NCI-H1417 treated with DMSO at 0.1 percent for 48 hours (cell line): ENCODE results near the gene UNC50.
"Not testable (repeated sequence)": the region's sequence is repeated elsewhere in the genome, so short reads cannot be mapped to it uniquely, and the experiment has no call there.

ENCODE experiments used
- DNase-seq: peaks from one replicate; lab custom pipeline; 2025; lab: John Stamatoyannopoulos, UW

The UNC50 gene

GRCh38 chr2:98608962-98609604 lies 694 bp downstream of the UNC50 start:
- DNase-seq: no peak

GRCh38 chr2:98614024-98614739 lies 5.8 kb downstream of the UNC50 start:
- no peak for DNase-seq

- DNase-seq: no peak
These were observed 7.1 kb downstream of the UNC50 start for GRCh38 chr2:98615481-98615880.

- no peak for DNase-seq
These were observed 8.8 kb downstream of the UNC50 start for GRCh38 chr2:98617149-98617548.

- DNase-seq: no peak
These were observed 15.3 kb downstream of the UNC50 start for GRCh38 chr2:98623657-98624056.

DNA sequence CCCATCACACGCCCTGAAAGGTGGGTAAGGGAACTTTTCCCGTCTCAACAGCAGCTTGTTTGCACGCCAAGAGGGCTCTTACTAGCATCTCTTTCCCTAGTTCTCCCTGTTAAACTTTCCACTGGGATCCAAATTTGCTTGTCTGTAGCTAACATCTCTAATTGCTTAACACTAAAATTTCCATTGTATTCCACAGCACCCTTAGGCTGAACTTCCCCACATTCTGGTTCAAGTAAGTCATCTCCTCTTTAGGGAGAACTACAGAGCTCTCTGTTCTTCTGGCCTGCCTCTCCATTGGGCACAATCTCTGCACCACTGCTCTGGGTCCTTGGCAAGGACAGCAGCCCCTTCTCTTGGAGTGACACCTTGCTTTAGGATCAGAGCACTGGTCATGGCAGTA lies 24.0 kb downstream of the UNC50 start:
- no peak for DNase-seq

GRCh38 chr2:98634406-98635092 lies 26.2 kb downstream of the UNC50 start:
- no peak for DNase-seq

GRCh38 chr2:98637401-98638147 lies 29.2 kb downstream of the UNC50 start:
- no peak for DNase-seq

GRCh38 chr2:98643496-98644100 lies 35.2 kb downstream of the UNC50 start:
- DNase-seq: no peak

DNA sequence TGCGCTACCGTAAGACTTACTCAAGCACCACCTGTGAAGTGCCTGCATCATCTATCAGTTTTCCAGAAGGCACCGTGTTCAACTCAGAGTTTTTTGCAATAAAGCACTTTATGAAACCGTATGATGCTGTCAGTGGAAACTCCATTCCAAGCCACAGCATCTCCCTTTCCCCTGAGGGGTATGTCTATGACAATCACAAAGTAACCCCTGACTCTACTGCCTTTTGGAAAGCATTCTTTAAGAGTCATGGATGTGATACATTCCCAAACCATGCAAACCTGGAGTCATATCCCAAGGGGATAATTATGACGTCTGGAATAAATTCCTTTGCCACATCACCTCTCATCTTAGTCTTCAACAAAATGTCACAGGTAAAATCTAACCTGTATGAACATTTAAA lies 39.2 kb downstream of the UNC50 start:
- no peak for DNase-seq

DNA sequence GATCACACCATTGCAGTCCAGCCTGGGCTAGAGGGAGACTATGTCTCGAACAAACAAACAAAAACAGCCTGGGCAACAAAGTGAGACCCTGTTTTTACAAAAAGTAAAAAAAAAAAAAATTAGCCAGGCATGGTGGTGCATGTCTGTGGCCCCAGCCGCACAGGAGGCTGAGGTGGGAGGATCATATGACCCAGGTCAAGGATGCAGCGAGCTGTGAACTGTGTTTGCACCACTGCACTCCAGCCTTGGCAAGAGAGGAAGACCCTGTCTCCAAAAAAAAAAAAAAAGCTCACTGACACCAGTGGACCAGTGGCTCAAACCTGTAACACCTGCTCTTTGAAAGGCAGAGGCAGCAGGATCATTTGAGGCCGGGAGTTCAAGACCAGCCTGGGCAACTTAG lies 40.1 kb downstream of the UNC50 start:
- no peak for DNase-seq

DNA sequence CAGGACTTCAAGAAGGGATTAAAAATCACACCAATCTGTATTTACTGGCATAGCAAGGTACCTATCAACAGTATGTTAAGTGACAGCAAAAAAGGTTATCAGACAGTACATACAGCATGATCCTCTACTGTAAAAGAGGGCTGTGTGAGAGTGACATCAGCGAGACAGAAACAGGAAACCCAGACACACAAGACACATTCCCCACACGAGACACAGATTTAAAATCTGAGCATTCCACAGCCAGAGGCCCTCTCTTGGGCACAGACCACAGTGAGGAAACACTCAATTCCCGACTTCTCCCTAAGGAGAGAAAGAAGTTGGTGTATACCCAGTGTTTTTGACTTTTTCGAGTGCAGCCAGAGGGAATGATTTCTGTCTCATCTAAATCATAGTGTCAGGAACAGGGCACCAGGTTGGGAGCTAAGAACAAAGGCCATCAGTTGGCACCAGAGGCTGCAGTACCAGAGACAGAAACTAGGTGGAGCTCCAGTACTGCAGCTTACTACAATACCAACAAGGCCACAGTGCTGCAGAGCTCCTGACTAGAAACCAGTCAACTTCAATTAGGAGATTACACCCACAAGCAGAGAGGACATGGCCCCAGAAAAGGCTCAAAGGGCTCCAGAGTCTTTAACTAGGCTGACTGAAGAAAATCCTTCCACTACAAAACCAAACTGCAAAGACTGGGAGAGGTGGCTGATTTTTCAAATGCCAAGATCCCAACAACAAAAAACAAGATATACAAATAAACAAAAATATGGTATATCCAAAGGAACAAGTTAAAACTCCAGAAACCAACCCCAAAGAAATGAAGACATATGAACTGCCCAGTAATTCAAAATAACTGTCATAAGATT lies 41.0 kb downstream of the UNC50 start:
- DNase-seq: peak; percentile 42

DNA sequence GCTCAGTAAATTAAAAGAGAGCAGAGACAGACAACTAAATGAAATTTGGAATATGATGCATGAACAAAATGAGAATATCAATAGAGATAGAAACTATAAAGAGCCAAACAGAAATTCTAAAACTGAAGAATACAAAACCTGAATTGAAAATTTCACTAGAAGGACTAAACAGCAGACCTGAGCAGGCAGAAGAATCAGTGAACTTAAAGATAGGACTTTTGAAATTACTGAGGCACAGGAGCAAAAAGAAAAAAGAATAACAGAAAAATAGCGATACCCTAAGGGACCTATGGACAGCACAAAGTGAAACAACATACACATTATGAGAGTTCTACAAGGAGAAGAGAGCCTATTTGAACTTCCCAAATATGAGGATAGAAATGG lies 41.6 kb downstream of the UNC50 start:
- no peak for DNase-seq

DNA sequence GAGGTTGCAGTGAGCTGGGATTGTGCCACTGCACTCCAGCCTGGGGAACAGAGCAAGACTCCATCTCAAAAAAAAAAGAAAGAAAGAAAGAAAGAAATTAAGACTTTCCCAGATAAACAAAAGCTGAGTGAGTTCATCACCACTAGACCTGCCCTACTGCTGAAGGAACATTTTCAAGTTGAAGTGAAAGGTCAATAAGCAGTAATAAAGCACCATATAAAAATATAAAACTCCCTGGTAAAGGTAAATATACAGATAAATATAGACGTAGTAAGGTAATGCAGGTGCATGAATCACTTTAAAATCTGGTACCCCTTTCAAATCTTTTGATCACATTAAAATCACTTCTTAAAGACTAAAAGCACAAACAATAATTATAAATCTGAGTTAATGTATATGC lies 42.6 kb downstream of the UNC50 start:
- no peak for DNase-seq

DNA sequence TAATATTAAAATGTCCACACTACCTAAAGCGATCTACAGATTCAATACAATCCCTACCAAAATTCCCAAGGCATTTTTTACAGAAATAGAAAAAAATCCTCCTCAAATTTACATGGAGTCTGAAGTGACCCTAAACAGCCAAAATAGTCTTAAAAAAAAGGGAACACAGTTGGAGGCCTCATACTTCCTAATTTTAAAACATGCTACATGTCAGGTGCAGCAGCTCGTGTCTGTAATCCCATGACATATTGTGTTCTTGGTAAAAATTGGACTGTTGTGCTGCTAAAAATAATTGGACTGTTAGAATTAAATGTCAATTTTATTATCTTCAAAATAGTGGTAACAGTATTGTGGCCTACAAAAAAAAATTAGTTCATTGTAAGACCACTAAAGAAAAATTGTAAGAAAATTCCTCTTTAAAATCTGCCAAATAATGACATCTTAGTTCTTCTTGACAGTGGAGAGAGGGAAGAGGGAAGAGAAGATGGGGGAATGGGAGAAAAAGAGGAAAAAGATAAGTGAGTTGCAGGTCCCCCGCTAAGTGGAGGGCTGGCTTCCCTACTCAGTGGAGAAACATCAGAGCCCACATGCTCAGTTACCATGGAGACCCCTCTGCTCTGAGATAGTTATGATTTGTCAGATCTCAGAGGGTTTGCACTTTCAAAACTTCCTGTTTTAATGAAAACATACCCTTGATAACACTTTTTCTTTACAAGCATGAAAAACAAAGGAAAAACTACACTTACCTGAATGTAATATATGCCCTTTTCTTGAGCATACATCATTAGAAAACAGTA lies 46.5 kb downstream of the UNC50 start:
- no peak for DNase-seq

DNA sequence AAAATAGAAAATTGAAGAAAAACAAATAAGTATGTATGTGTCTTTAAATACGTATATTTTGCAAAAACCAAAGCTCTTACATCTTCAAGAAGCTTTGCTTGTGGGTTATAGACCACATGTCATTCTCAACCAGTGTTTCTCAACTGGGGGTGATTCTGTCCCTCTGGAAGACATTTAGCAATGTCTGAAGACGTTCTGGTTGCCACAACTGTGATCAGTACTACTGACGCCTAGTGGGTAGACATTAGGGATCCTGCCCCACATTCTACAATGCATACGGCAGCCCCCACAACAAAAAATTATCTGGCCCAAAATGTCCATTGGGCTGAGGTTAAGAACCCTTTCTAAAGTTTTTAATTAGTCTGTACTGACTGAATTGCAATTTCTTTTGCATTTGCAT lies 48.4 kb downstream of the UNC50 start:
- DNase-seq: no peak

DNA sequence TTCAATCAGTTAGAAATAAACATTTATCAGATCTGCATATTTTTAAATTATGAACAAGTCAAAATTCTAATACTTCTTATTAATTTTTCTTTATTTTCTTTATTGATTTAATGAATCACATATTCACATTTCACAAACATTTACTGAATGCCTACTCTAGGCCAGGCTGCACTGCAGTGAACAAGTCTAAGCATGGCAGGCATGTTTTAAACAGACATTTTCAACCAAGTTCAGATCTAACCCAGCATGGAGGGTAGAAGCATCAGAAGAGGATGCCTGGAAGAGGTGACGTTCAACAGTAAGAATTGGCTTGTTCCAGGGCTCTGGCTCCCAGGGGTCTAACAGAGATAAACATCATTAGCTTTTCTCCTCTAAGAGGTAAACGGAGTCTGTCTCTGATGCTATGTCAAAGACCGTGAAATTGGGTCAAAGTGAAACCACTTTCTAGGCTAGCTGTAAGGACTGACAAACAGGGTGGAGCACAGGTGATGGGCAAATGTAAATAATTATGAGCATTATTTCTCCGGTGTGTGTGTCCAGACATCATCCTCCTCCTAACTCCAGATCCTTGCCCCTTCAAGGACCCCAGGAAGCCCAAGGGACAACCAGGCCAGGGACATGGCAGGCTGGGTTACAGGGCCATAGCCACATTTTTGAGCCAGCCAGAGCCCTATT lies 50.6 kb downstream of the UNC50 start:
- DNase-seq: no peak

DNA sequence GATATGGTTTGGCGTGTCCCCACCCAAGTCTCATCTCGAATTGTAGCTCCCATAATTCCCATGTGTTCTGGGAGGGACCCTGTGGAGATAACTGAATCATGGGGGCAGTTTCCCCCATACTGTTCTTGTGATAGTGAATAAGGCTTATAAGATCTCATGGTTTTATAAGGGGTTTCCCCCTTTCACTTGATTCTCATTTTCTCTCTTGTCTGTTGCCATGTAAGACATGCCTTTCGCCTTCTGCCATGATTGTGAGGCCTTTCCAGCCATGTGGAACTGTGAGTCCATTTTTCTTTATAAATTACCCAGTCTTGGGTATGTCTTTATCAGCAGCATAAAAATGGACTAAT lies 51.1 kb downstream of the UNC50 start:
- not testable (repeated sequence) for DNase-seq

DNA sequence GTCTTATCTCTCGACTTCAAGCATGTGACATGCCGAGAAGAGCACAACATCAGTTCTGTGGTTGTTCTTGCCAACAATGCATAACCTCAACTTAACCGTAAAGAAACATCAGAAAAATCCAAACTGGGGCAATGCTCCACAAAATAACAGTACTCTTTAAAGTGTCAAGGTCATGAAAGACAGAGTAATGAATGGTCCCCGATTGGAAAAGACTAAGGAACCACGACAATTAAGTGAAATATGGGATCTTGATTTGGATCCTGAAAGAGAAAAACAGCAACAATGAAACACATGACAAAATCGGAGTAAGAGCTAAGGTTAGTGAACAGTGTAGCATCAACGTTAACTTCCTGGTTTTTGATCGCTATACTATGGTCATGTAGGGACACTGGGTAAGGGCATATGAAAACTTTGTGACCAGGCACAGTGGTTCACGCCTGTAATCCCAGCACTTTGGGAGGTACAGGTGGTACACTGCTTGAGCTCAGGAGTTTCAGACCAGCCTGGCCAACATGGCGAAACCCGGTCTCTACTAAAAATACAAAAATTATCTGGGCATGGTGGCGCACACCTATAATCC lies 55.2 kb downstream of the UNC50 start:
- DNase-seq: no peak

DNA sequence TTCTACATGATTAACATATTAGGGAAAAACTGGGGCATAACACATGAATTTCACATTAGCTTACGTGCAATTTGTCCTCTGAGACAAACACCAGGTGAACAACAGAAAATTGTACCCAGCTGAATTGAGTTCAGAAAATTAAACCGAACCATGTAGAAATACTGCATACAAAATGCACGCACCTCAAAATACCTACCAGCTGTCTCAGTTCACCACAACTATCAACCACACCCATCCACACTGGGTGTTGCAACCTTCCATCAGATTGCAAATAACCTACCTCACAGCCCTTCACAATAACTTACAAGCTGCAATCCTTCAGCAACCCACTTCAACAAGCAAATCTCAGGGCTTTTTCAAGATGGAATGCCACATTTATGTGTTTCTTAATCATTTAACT lies 55.9 kb downstream of the UNC50 start:
- DNase-seq: no peak
